IPS-18a (cell line): ENCODE measurements around the gene SPRR3.

Experiments used
- H3K27ac ChIP-seq: one replicate; pipeline ENCODE4 v1.5.1; 2013; ENCODE audit warnings: low read length
- H3K27me3 ChIP-seq: one replicate; pipeline ENCODE4 v1.6.1; 2013; ENCODE audit warnings: mild to moderate bottlenecking, low read length; ENCODE audit not compliant: control insufficient read depth, insufficient read depth
- H3K36me3 ChIP-seq: one replicate; pipeline ENCODE4 v1.6.1; 2013; ENCODE audit warnings: low read depth, low read length; ENCODE audit not compliant: control insufficient read depth
- H3K4me1 ChIP-seq: one replicate; pipeline ENCODE4 v1.6.1; 2013; ENCODE audit warnings: low read depth, low read length; ENCODE audit not compliant: control insufficient read depth
- H3K4me3 ChIP-seq: one replicate; pipeline ENCODE4 v1.5.1; 2013; ENCODE audit warnings: low read length
- H3K9ac ChIP-seq: one replicate; pipeline ENCODE4 v1.6.1; 2013; ENCODE audit warnings: mild to moderate bottlenecking, low read length, moderate library complexity
- H3K9me3 ChIP-seq: one replicate; pipeline ENCODE4 v1.6.1; 2013; ENCODE audit warnings: low read depth, low read length; ENCODE audit not compliant: control insufficient read depth

SPRR3 gene

DNA sequence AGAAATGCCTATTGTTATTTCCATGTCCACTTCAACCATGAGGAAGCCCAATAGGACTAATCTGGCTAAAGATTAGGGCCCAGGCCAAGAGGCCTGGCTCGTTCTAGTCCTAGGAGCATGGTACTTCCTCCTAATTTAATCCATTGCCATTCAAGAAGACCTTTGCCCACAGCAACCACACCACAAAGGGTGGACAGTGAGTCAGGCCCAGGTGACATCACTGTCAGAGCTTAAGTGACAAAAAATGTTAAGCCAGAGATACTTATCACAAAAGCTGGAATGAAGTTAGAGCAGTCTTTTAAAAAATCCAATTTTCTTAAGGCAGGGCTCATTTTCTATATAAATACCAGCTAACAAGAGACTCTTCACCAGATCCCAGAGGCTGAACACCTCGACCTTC, at the start of gene SPRR3:
Gene SPRR3, plus strand, starts transcription at position 368 of the 400 bp plus-strand sequence. CDS start 1,272 bp downstream, outside the sequence.
- Histone ChIP-seq H3K4me3 (no peak within 1 kb of the TSS), H3K27ac (no peak within 1 kb of the TSS), H3K9me3 (no peaks in the 10 kb centered on the region), H3K4me1 (no peaks in the 10 kb centered on the region), H3K27me3 (no peaks in the 10 kb centered on the region), H3K36me3 (no peaks in the 10 kb centered on the region), H3K9ac (no peak within 1 kb of the TSS)

DNA sequence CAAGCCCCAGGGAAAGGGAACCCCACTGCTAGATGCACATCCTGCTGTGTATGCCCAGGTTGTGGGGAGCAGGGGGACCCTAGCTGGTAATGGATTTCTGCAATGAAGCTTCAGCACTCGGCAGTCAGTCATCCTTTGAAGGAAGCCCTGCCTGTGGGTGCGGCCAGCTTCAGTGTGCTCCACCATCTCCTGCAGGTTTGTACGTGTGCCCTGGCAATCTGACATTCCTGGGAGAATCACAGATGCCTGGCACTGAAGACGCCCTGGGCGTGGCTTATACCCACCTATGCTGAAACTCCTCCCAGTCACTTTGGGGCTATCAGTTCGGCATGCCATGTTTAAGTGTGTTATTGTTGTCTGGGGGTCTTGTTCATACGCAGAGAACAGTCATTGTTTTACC, 47.8 kb upstream of the SPRR3 start:
- Histone ChIP-seq H3K9ac (no peak overlapping the region), H3K27me3 (no peaks in the 10 kb centered on the region), H3K36me3 (no peaks in the 10 kb centered on the region), H3K4me1 (no peaks in the 10 kb centered on the region), H3K9me3 (peaks cover 9% of the 10 kb centered on the region), H3K4me3 (no peak overlapping the region), H3K27ac (no peak overlapping the region)

DNA sequence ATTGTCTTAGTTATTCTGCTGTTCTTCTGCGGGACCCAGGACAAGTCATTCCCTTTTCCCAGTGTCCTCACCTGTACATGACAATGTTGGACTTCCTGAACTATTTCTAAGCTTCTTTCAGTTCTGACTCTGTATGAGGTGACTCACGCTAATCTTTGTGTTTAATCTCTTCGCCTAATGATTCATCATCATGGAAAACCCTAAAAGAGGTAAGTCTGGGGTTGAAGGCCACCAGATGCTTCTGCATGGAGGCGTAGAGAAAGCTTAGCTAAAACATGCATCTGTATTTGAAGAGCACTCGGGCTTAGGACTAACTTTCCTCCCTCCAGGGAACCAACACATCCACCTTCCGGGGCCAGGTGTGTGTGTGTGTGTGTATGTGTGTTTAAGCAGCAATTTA, 47.1 kb upstream of the SPRR3 start:
- Histone ChIP-seq H3K27ac (no peak overlapping the region), H3K9ac (no peak overlapping the region), H3K27me3 (no peaks in the 10 kb centered on the region), H3K36me3 (no peaks in the 10 kb centered on the region), H3K4me3 (no peak overlapping the region), H3K9me3 (peaks cover 9% of the 10 kb centered on the region), H3K4me1 (no peaks in the 10 kb centered on the region)

DNA sequence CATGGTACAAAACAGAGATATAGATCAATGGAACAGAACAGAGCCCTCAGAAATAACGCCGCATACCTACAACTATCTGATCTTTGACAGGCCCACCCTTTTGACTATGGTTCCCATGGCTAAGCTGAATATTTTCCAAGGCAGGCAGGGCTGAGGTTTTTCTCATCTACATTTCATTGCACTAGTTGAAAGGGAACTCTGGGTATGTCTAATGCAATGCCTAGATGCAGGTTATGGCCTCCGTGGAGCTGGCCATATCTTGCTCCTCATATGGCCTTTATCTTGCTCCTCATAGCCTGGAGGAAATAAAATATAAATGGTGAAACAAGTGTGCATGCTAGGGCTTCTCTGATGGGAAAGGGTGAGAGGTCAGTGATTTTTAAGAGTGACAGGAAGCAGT, 44.0 kb upstream of the SPRR3 start:
- Histone ChIP-seq H3K36me3 (no peaks in the 10 kb centered on the region), H3K4me3 (no peak overlapping the region), H3K9me3 (peaks cover 9% of the 10 kb centered on the region), H3K9ac (no peak overlapping the region), H3K27me3 (no peaks in the 10 kb centered on the region), H3K27ac (no peak overlapping the region), H3K4me1 (no peaks in the 10 kb centered on the region)

DNA sequence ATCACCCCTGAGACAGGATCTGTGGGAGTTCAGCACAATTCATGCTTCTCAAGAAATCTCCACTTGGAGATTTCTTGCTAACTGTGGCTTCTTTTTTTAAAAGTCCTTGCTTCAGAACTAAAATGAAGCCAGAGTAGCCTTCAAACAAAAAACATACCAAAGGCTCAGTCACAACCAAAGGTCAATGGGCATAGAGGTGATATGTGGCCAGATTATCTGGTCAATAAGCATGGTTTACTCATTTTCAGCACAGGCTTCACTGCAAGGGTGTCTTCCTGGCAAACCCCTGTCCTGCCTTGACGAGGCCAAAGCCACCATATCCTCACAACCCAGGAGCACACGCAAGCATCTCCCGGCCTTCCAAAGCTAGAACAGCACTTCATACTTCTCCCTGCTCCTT, 42.3 kb upstream of the SPRR3 start:
- no peaks in the 10 kb centered on the region for H3K27me3 ChIP-seq
- peaks cover 4% of the 10 kb centered on the region for H3K9me3 ChIP-seq
- no peak overlapping the region for H3K9ac ChIP-seq
- no peaks in the 10 kb centered on the region for H3K36me3 ChIP-seq
- H3K4me1 ChIP-seq: no peaks in the 10 kb centered on the region
- no peak overlapping the region for H3K27ac ChIP-seq
- no peak overlapping the region for H3K4me3 ChIP-seq

GRCh38 chr1:152959801-152960451, 41.6 kb upstream of the SPRR3 start:
- Histone ChIP-seq H3K27ac (no peak overlapping the region), H3K9ac (no peak overlapping the region), H3K9me3 (peaks cover 3% of the 10 kb centered on the region), H3K4me3 (no peak overlapping the region), H3K27me3 (no peaks in the 10 kb centered on the region), H3K36me3 (no peaks in the 10 kb centered on the region), H3K4me1 (no peaks in the 10 kb centered on the region)

GRCh38 chr1:152960452-152961044, 41.0 kb upstream of the SPRR3 start:
- no peak overlapping the region for H3K9ac ChIP-seq
- H3K27ac ChIP-seq: no peak overlapping the region
- H3K9me3 ChIP-seq: peaks cover 3% of the 10 kb centered on the region
- no peaks in the 10 kb centered on the region for H3K4me1 ChIP-seq
- no peaks in the 10 kb centered on the region for H3K27me3 ChIP-seq
- no peaks in the 10 kb centered on the region for H3K36me3 ChIP-seq
- no peak overlapping the region for H3K4me3 ChIP-seq

DNA sequence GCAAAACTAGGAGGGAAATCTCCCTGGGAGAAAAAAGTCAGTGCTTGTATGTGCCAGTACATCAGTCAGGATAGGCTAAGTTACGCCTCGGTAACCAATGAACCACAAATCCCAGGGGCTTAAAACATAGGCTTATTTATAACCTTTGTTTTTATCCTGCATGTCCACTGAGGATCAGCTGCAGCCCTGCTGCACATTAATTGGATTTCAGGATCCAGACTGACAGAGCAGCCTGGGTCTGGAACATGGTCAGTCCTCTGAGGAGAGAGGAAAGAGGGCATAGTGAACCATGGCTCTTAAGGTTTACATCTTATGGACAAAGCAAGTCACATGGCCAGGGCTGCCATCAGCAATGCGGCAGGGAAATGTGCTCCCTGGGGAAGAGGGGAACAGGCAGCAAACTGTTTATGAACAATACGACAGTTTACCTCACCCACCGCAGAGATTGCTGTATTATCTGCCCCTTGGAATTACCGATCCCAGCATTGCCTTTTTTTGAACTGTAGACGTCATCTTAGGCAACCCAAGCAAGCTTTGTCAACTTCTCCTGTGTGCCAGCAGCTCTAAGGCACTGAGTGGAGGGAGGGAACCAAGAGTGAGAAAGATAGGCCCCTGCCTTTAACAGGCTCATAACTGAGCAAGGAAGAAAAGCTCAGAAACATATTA, 40.2 kb upstream of the SPRR3 start:
- Histone ChIP-seq H3K9me3 (peaks cover 3% of the 10 kb centered on the region), H3K27me3 (no peaks in the 10 kb centered on the region), H3K36me3 (no peaks in the 10 kb centered on the region), H3K27ac (no peak overlapping the region), H3K4me3 (no peak overlapping the region), H3K4me1 (no peaks in the 10 kb centered on the region), H3K9ac (no peak overlapping the region)

- no peak overlapping the region for H3K4me3 ChIP-seq
- no peaks in the 10 kb centered on the region for H3K36me3 ChIP-seq
- H3K9me3 ChIP-seq: peaks cover 5% of the 10 kb centered on the region
- no peaks in the 10 kb centered on the region for H3K4me1 ChIP-seq
- no peak overlapping the region for H3K9ac ChIP-seq
- H3K27me3 ChIP-seq: no peaks in the 10 kb centered on the region
- H3K27ac ChIP-seq: no peak overlapping the region
These were observed 38.6 kb upstream of the SPRR3 start for GRCh38 chr1:152962876-152963415.

GRCh38 chr1:152964536-152964935, 37.0 kb upstream of the SPRR3 start:
- no peak overlapping the region for H3K27ac ChIP-seq
- H3K4me3 ChIP-seq: no peak overlapping the region
- H3K27me3 ChIP-seq: no peaks in the 10 kb centered on the region
- H3K36me3 ChIP-seq: no peaks in the 10 kb centered on the region
- H3K9ac ChIP-seq: no peak overlapping the region
- no peaks in the 10 kb centered on the region for H3K4me1 ChIP-seq
- H3K9me3 ChIP-seq: peaks cover 2% of the 10 kb centered on the region

GRCh38 chr1:152965853-152966252, 35.7 kb upstream of the SPRR3 start:
- no peak overlapping the region for H3K9ac ChIP-seq
- H3K27ac ChIP-seq: no peak overlapping the region
- H3K36me3 ChIP-seq: no peaks in the 10 kb centered on the region
- H3K4me1 ChIP-seq: no peaks in the 10 kb centered on the region
- no peaks in the 10 kb centered on the region for H3K27me3 ChIP-seq
- H3K9me3 ChIP-seq: peaks cover 2% of the 10 kb centered on the region
- no peak overlapping the region for H3K4me3 ChIP-seq
